ENCODE results near the gene PSMD6. TPM values are rescaled to one million over a fixed set of nuclear protein-coding genes. Genes with fewer than 3 reads are reported as not detected.
A peak's percentile ranks its signal among the peaks of the same experiment; 100 is the strongest.

PSMD6 gene
- total RNA-seq, 1 donor from 2014 or later = 88.7 TPM

GRCh38 chr3:63972196-63972595 lies 51.1 kb downstream of the PSMD6 start:
- peak overlapping the region; percentile 50 for H3K27ac ChIP-seq (ENCODE audit: low read depth, low read length)
- Mint-ChIP-seq H3K4me3 (ENCODE audit: unreplicated experiment) (peak overlapping the region; percentile 4), H3K4me1 (ENCODE audit: low read depth, unreplicated experiment) (peaks cover 78% of the 10 kb centered on the region), H3K36me3 (ENCODE audit: low read depth, unreplicated experiment) (peaks cover 4% of the 10 kb centered on the region), H3K27ac (ENCODE audit: unreplicated experiment) (peak overlapping the region; percentile 88), H3K9me3 (ENCODE audit: unreplicated experiment) (no peaks in the 10 kb centered on the region), H3K27me3 (ENCODE audit: low read depth, unreplicated experiment) (no peaks in the 10 kb centered on the region)
- DNase-seq (ENCODE audit: low read depth) (peak; percentile 93), FAIRE-seq (peak; percentile 39)
- peaks cover 55% of the 10 kb centered on the region for H3K79me2 ChIP-seq (ENCODE audit: insufficient read depth, low read length)
- no peaks in the 10 kb centered on the region for H3K27me3 ChIP-seq (ENCODE audit: insufficient read depth, low read length)
- no peaks in the 10 kb centered on the region for H3K9me3 ChIP-seq (ENCODE audit: insufficient read depth, low read depth, low read length)
- no peak for TF ChIP-seq CTCF (IDR thresholded peaks at IDR 0.05; ENCODE audit: insufficient read depth, low read depth, low read length)
- TF ChIP-seq EZH2 (IDR thresholded peaks at IDR 0.05; ENCODE audit: insufficient read depth, low read length) = no peak
- H3K9ac ChIP-seq (ENCODE audit: low read length) = peak overlapping the region; percentile 36
- peak overlapping the region; percentile 49 for H3K4me2 ChIP-seq (ENCODE audit: low read length)
- peaks cover 74% of the 10 kb centered on the region for H4K20me1 ChIP-seq (ENCODE audit: insufficient read depth, low read length)
- H3K36me3 ChIP-seq (ENCODE audit: insufficient read depth, low read length) = no peaks in the 10 kb centered on the region
- H2AFZ ChIP-seq (ENCODE audit: low read depth, low read length) = no peak overlapping the region
- H3K4me1 ChIP-seq (ENCODE audit: insufficient read depth, low read length) = peaks cover 61% of the 10 kb centered on the region
- H3K4me3 ChIP-seq (ENCODE audit: insufficient read depth, low read depth, low read length) = no peak overlapping the region

- Mint-ChIP-seq H3K27ac (ENCODE audit: unreplicated experiment) (peak overlapping the region; percentile 49), H3K27me3 (ENCODE audit: low read depth, unreplicated experiment) (no peaks in the 10 kb centered on the region), H3K9me3 (ENCODE audit: unreplicated experiment) (no peaks in the 10 kb centered on the region), H3K36me3 (ENCODE audit: low read depth, unreplicated experiment) (peaks cover 1% of the 10 kb centered on the region), H3K4me3 (ENCODE audit: unreplicated experiment) (peak overlapping the region; percentile 29), H3K4me1 (ENCODE audit: low read depth, unreplicated experiment) (peaks cover 71% of the 10 kb centered on the region)
- Histone ChIP-seq H3K79me2 (ENCODE audit: insufficient read depth, low read length) (peaks cover 51% of the 10 kb centered on the region), H3K9me3 (ENCODE audit: insufficient read depth, low read depth, low read length) (no peaks in the 10 kb centered on the region), H2AFZ (ENCODE audit: low read depth, low read length) (no peak overlapping the region), H3K4me3 (ENCODE audit: insufficient read depth, low read depth, low read length) (no peak overlapping the region), H3K36me3 (ENCODE audit: insufficient read depth, low read length) (no peaks in the 10 kb centered on the region), H3K4me2 (ENCODE audit: low read length) (peak overlapping the region; percentile 35), H3K27me3 (ENCODE audit: insufficient read depth, low read length) (no peaks in the 10 kb centered on the region), H4K20me1 (ENCODE audit: insufficient read depth, low read length) (peaks cover 76% of the 10 kb centered on the region), H3K4me1 (ENCODE audit: insufficient read depth, low read length) (peaks cover 49% of the 10 kb centered on the region), H3K9ac (ENCODE audit: low read length) (no peak overlapping the region), H3K27ac (ENCODE audit: low read depth, low read length) (no peak overlapping the region)
- TF ChIP-seq CTCF (IDR thresholded peaks at IDR 0.05; ENCODE audit: insufficient read depth, low read depth, low read length) (no peak), EZH2 (IDR thresholded peaks at IDR 0.05; ENCODE audit: insufficient read depth, low read length) (no peak)
- DNase-seq (ENCODE audit: low read depth) (peak; percentile 16), FAIRE-seq (no peak)
Measured at GRCh38 chr3:63970631-63971475, 52.4 kb downstream of the PSMD6 start.

- Histone ChIP-seq H3K27ac (ENCODE audit: low read depth, low read length) (no peak overlapping the region), H3K9me3 (ENCODE audit: insufficient read depth, low read depth, low read length) (no peaks in the 10 kb centered on the region), H4K20me1 (ENCODE audit: insufficient read depth, low read length) (peaks cover 84% of the 10 kb centered on the region), H3K36me3 (ENCODE audit: insufficient read depth, low read length) (no peaks in the 10 kb centered on the region), H3K79me2 (ENCODE audit: insufficient read depth, low read length) (peaks cover 48% of the 10 kb centered on the region), H2AFZ (ENCODE audit: low read depth, low read length) (no peak overlapping the region), H3K4me2 (ENCODE audit: low read length) (no peak overlapping the region), H3K4me1 (ENCODE audit: insufficient read depth, low read length) (peaks cover 45% of the 10 kb centered on the region), H3K27me3 (ENCODE audit: insufficient read depth, low read length) (no peaks in the 10 kb centered on the region), H3K9ac (ENCODE audit: low read length) (no peak overlapping the region), H3K4me3 (ENCODE audit: insufficient read depth, low read depth, low read length) (no peak overlapping the region)
- peaks cover 1% of the 10 kb centered on the region for H3K36me3 Mint-ChIP-seq (ENCODE audit: low read depth, unreplicated experiment)
- H3K9me3 Mint-ChIP-seq (ENCODE audit: unreplicated experiment) = no peaks in the 10 kb centered on the region
- H3K27ac Mint-ChIP-seq (ENCODE audit: unreplicated experiment) = peak overlapping the region; percentile 50
- TF ChIP-seq CTCF (IDR thresholded peaks at IDR 0.05; ENCODE audit: insufficient read depth, low read depth, low read length) (no peak), EZH2 (IDR thresholded peaks at IDR 0.05; ENCODE audit: insufficient read depth, low read length) (no peak)
- DNase-seq (ENCODE audit: low read depth) (no peak), FAIRE-seq (no peak)
- H3K27me3 Mint-ChIP-seq (ENCODE audit: low read depth, unreplicated experiment) = no peaks in the 10 kb centered on the region
- H3K4me3 Mint-ChIP-seq (ENCODE audit: unreplicated experiment) = no peak overlapping the region
- H3K4me1 Mint-ChIP-seq (ENCODE audit: low read depth, unreplicated experiment) = peaks cover 66% of the 10 kb centered on the region
Measured at GRCh38 chr3:63969876-63970275, 53.4 kb downstream of the PSMD6 start.

All from astrocyte (in vitro differentiated cells and primary cell).